A673 (cell line): Measurements from ENCODE around the gene LARP4. TPM values are rescaled to one million over a fixed set of nuclear protein-coding genes. Genes with fewer than 3 reads are reported as not detected.

Experiments
- BruUV-seq: library from RNA; stranded (reverse); fragments of 400-500 nt; replicated peaks from 2 replicates; lab custom pipeline; 2021; lab: Mats Ljungman, UMichigan
- CTCF ChIA-PET: fragments of 300-600 bp; sonication (Branson Sonifier 250); formaldehyde crosslinking; loops from one replicate; lab custom pipeline; 2022; ENCODE audit warnings: antibody characterized with exemption; lab: Charles Lee
- POLR2A ChIA-PET: fragments of 300-600 bp; sonication (Branson Sonifier 250); formaldehyde crosslinking; loops from one replicate; lab custom pipeline; 2022; ENCODE audit warnings: antibody characterized with exemption; ENCODE audit not compliant: low non-redundant PET; lab: Charles Lee
- DNase-seq: peaks from one replicate; pipeline ENCODE4 v3.0.0-alpha.2; 2015; ENCODE audit warnings: low spot score
- H3K27ac ChIP-seq: fragments of 200-600 bp; sonication (generic); 2 replicates; pipeline ENCODE4 v1.5.1; 2016; ENCODE audit warnings: mixed run types, low read depth, mild to moderate bottlenecking, mixed read lengths, antibody characterized with exemption, low read length; ENCODE audit not compliant: poor library complexity, severe bottlenecking
- H3K27me3 ChIP-seq: fragments of 200-600 bp; sonication (generic); replicated peaks from 2 replicates; pipeline ENCODE4 v1.6.1; 2017; ENCODE audit warnings: mixed run types, low read depth, mild to moderate bottlenecking, mixed read lengths, antibody characterized with exemption, low read length; ENCODE audit not compliant: insufficient read depth, poor library complexity
- H3K36me3 ChIP-seq: fragments of 200-600 bp; sonication (generic); 2 replicates; pipeline ENCODE4 v1.6.1; 2016; ENCODE audit warnings: mixed run types, mild to moderate bottlenecking, mixed read lengths, antibody characterized with exemption, low read length; ENCODE audit not compliant: insufficient read depth, poor library complexity, severe bottlenecking
- H3K4me1 ChIP-seq: fragments of 200-600 bp; sonication (generic); 2 replicates; pipeline ENCODE4 v1.6.1; 2017; ENCODE audit warnings: mixed run types, mild to moderate bottlenecking, mixed read lengths, antibody characterized with exemption, low read length; ENCODE audit not compliant: insufficient read depth, poor library complexity, severe bottlenecking
- H3K4me3 ChIP-seq: fragments of 200-600 bp; sonication (generic); 2 replicates; pipeline ENCODE4 v1.5.1; 2016; ENCODE audit warnings: low read depth, mixed run types, mild to moderate bottlenecking, mixed read lengths, low read length; ENCODE audit not compliant: poor library complexity, severe bottlenecking
- H3K9me3 ChIP-seq: fragments of 200-600 bp; sonication (generic); 2 replicates; pipeline ENCODE4 v1.6.1; 2016; ENCODE audit warnings: mixed run types, low read depth, mild to moderate bottlenecking, mixed read lengths, antibody characterized with exemption, low read length; ENCODE audit not compliant: poor library complexity, severe bottlenecking
- CTCF ChIP-seq: fragments of 300-800, 200-600 bp; sonication (generic); conservative IDR thresholded peaks from 2 replicates; pipeline ENCODE4 v1.5.1; 2017; ENCODE audit warnings: low read depth, mild to moderate bottlenecking, antibody characterized with exemption, low read length, moderate library complexity, mixed read lengths
- EZH2 ChIP-seq: fragments of 200-600 bp; sonication (generic); IDR thresholded peaks from 2 replicates; pipeline ENCODE4 v1.6.1; 2017; ENCODE audit warnings: borderline replicate concordance, low read depth, mild to moderate bottlenecking, mixed read lengths, antibody characterized with exemption, low read length; ENCODE audit not compliant: poor library complexity, severe bottlenecking
- intact Hi-C: fragments of 100-400 bp; cut with micrococcal nuclease; formaldehyde crosslinking; loops from one replicate; pipeline ENCODE4 v1.10.0; 2022; ENCODE audit not compliant: unreplicated experiment
- total RNA-seq: library from RNA; stranded (reverse); gene quantifications from 2 replicates; pipeline ENCODE4 v1.2.3, GENCODE V29; 2021

Gene LARP4
- total RNA-seq, 1 experiment from 2014 or later: 91.0 TPM

- TF ChIP-seq EZH2: no peak
- TF ChIP-seq CTCF: no peak
- Histone ChIP-seq H3K36me3 (no peaks in the 10 kb centered on the region), H3K4me1 (peaks cover 39% of the 10 kb centered on the region), H3K4me3 (no peak overlapping the region), H3K27ac (no peak overlapping the region), H3K27me3 (no peaks in the 10 kb centered on the region), H3K9me3 (no peaks in the 10 kb centered on the region)
- intact Hi-C loops: loop anchor here (10.0 kb wide), 2 partner anchors 306 to 516 kb away; partner anchors contain the start of gene SLC11A2
- no peak for DNase-seq
- ChIA-PET CTCF (interaction anchor here (0.6 to 1.2 kb wide), 2 partner anchors 130 to 223 kb away, joined by 3 to 5 read pairs; no protein-coding TSS in a partner anchor), POLR2A (no interaction called here)
- BruUV-seq: no TSS peak
These were observed 107.7 kb downstream of the LARP4 start for GRCh38 chr12:50508414-50508813.

- peaks cover 39% of the 10 kb centered on the region for H3K4me1 ChIP-seq
- H3K9me3 ChIP-seq: no peaks in the 10 kb centered on the region
- intact Hi-C loops: loop anchor here (10.0 kb wide), 2 partner anchors 306 to 516 kb away; partner anchors contain the start of gene SLC11A2
- no peak for TF ChIP-seq CTCF
- TF ChIP-seq EZH2: no peak
- H3K4me3 ChIP-seq: no peak overlapping the region
- no peak for DNase-seq
- no peaks in the 10 kb centered on the region for H3K27me3 ChIP-seq
- H3K36me3 ChIP-seq: no peaks in the 10 kb centered on the region
- CTCF ChIA-PET: interaction anchor here (0.6 kb wide), 1 partner anchor 222 kb away, joined by 5 read pairs; no protein-coding TSS in a partner anchor
- H3K27ac ChIP-seq: peak overlapping the region; percentile 18
- POLR2A ChIA-PET: no interaction called here
- no TSS peak for BruUV-seq
These were observed 108.4 kb downstream of the LARP4 start for GRCh38 chr12:50508970-50509663.

GRCh38 chr12:50514526-50515276 is 114.0 kb downstream of the LARP4 start:
- H3K4me1 ChIP-seq: peaks cover 19% of the 10 kb centered on the region
- no TSS peak for BruUV-seq
- intact Hi-C loops: no loop called here
- no peak for DNase-seq
- no peaks in the 10 kb centered on the region for H3K36me3 ChIP-seq
- TF ChIP-seq CTCF (no peak), EZH2 (no peak)
- no peaks in the 10 kb centered on the region for H3K27me3 ChIP-seq
- ChIA-PET POLR2A (interaction anchor here (0.6 kb wide), 1 partner anchor 430 kb away, joined by 3 read pairs; no protein-coding TSS in a partner anchor), CTCF (no interaction called here)
- no peak overlapping the region for H3K4me3 ChIP-seq
- no peak overlapping the region for H3K27ac ChIP-seq
- no peaks in the 10 kb centered on the region for H3K9me3 ChIP-seq
